Spleen (tissue), 7 donors: ENCODE results near the gene GLTPD2.

Experiments
- POLR2A ChIP-seq, 3 donors: fragments of 450-650 bp; IDR thresholded peaks; one replicate each; pipeline ENCODE4 v1.5.1; 2017; ENCODE audit warnings: antibody characterized with exemption in 3 of 3, mild to moderate bottlenecking in 1 of 3
- TF ChIP-seq, protein P1 (sequence below), 11 experiments: fragments of 200-600 bp in 7 of 11; fragments of 450-650 bp in 4 of 11; sonication (generic) in 4 of 11; IDR thresholded peaks in 8 of 11; conservative IDR thresholded peaks in 3 of 11; 1 replicate in 7 of 11; 2 replicates in 4 of 11; pipeline versions ENCODE4 v1.4.0 to v1.8.0; 2016 to 2021; ENCODE audit warnings: antibody characterized with exemption in 11 of 11, inconsistent platforms in 4 of 11, mild to moderate bottlenecking in 1 of 11
- donor health status: DM: no; HTN: no; CAD: no; lungs with moderate emphysema.
- donor health status: DM: no; HTN: no; CAD: no.
- donor health status: DM: no; HTN: no; CAD: no.

- TF ChIP-seq, protein P1, sequence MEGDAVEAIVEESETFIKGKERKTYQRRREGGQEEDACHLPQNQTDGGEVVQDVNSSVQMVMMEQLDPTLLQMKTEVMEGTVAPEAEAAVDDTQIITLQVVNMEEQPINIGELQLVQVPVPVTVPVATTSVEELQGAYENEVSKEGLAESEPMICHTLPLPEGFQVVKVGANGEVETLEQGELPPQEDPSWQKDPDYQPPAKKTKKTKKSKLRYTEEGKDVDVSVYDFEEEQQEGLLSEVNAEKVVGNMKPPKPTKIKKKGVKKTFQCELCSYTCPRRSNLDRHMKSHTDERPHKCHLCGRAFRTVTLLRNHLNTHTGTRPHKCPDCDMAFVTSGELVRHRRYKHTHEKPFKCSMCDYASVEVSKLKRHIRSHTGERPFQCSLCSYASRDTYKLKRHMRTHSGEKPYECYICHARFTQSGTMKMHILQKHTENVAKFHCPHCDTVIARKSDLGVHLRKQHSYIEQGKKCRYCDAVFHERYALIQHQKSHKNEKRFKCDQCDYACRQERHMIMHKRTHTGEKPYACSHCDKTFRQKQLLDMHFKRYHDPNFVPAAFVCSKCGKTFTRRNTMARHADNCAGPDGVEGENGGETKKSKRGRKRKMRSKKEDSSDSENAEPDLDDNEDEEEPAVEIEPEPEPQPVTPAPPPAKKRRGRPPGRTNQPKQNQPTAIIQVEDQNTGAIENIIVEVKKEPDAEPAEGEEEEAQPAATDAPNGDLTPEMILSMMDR (IDR thresholded peaks at IDR 0.05 in 8 of 11, conservative IDR thresholded peaks at IDR 0.05 in 3 of 11) = no peak
- no peak for TF ChIP-seq POLR2A (IDR thresholded peaks at IDR 0.05)
These were observed 48.2 kb upstream of the GLTPD2 start for GRCh38 chr17:4740584-4740983.
